Measurements from ENCODE around the gene SUGCT.

The SUGCT gene

GRCh38 chr7:40763319-40764287 is 628.8 kb downstream of the SUGCT start:
- DNase-seq (ENCODE audit: low read depth, low spot score): peak; percentile 28

GRCh38 chr7:40765639-40766038 is 630.8 kb downstream of the SUGCT start:
- DNase-seq (ENCODE audit: low read depth, low spot score): no peak

GRCh38 chr7:40772096-40772495 is 637.3 kb downstream of the SUGCT start:
- DNase-seq (ENCODE audit: low read depth, low spot score): no peak

- DNase-seq (ENCODE audit: low read depth, low spot score): no peak
Observed at GRCh38 chr7:40773656-40774055, 638.9 kb downstream of the SUGCT start.

- DNase-seq (ENCODE audit: low read depth, low spot score): no peak
Observed at GRCh38 chr7:40775877-40776276, 641.1 kb downstream of the SUGCT start.

GRCh38 chr7:40777730-40778312 is 643.0 kb downstream of the SUGCT start:
- no peak for DNase-seq (ENCODE audit: low read depth, low spot score)

- DNase-seq (ENCODE audit: low read depth, low spot score): no peak
Observed at GRCh38 chr7:40780460-40780859, 645.7 kb downstream of the SUGCT start.

- no peak for DNase-seq (ENCODE audit: low read depth, low spot score)
Observed at GRCh38 chr7:40782836-40783235, 648.0 kb downstream of the SUGCT start.

- DNase-seq (ENCODE audit: low read depth, low spot score): no peak
Observed at GRCh38 chr7:40784176-40784575, 649.4 kb downstream of the SUGCT start.

- no peak for DNase-seq (ENCODE audit: low read depth, low spot score)
Observed at GRCh38 chr7:40786909-40787308, 652.1 kb downstream of the SUGCT start.

- no peak for DNase-seq (ENCODE audit: low read depth, low spot score)
Observed at GRCh38 chr7:40793132-40793531, 658.3 kb downstream of the SUGCT start.

GRCh38 chr7:40795607-40796006 is 660.8 kb downstream of the SUGCT start:
- DNase-seq (ENCODE audit: low read depth, low spot score): no peak

GRCh38 chr7:40796723-40797122 is 661.9 kb downstream of the SUGCT start:
- DNase-seq (ENCODE audit: low read depth, low spot score): no peak

- no peak for DNase-seq (ENCODE audit: low read depth, low spot score)
Observed at GRCh38 chr7:40798613-40799012, 663.8 kb downstream of the SUGCT start.

- no peak for DNase-seq (ENCODE audit: low read depth, low spot score)
Observed at GRCh38 chr7:40799493-40800403, 664.9 kb downstream of the SUGCT start.

GRCh38 chr7:40800771-40801170 is 666.0 kb downstream of the SUGCT start:
- DNase-seq (ENCODE audit: low read depth, low spot score): no peak

GRCh38 chr7:40802497-40802896 is 667.7 kb downstream of the SUGCT start:
- DNase-seq (ENCODE audit: low read depth, low spot score): no peak

GRCh38 chr7:40804477-40805215 is 669.8 kb downstream of the SUGCT start:
- DNase-seq (ENCODE audit: low read depth, low spot score): no peak

GRCh38 chr7:40805361-40805760 is 670.6 kb downstream of the SUGCT start:
- DNase-seq (ENCODE audit: low read depth, low spot score): no peak

GRCh38 chr7:40808378-40808942 is 673.7 kb downstream of the SUGCT start:
- DNase-seq (ENCODE audit: low read depth, low spot score): peak; percentile 88

GRCh38 chr7:40810274-40810673 is 675.5 kb downstream of the SUGCT start:
- DNase-seq (ENCODE audit: low read depth, low spot score): no peak

All from smooth muscle cell of the brain vasculature (primary cell).